RKO (cell line): ENCODE data around the gene CIROP.
"Not testable (repeated sequence)": the region's sequence is repeated elsewhere in the genome, so short reads cannot be mapped to it uniquely, and the experiment has no call there.

Experiments
- DNase-seq: peaks from one replicate; pipeline ENCODE4 v3.0.0-alpha.2; 2016; ENCODE audit warnings: low spot score

The CIROP gene

DNA sequence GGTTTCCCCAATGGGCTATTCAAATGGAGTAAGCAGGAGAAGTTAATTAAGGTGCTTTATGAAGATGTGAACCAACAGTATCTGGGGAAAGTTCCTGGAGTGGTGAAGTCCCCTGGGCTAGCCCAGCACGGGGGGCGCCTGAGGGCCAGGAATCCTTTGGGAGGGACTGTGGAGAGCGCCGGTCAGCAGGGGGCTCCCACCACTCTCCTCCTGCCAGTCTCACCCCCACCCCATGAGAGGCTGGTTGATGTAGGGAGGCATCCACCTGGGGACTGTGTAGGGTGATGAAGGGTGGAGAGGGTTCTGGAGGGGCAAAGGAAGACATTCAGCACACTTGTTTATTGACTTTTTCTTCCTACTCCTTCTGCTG, 9.9 kb upstream of the CIROP start:
- no peak for DNase-seq

DNA sequence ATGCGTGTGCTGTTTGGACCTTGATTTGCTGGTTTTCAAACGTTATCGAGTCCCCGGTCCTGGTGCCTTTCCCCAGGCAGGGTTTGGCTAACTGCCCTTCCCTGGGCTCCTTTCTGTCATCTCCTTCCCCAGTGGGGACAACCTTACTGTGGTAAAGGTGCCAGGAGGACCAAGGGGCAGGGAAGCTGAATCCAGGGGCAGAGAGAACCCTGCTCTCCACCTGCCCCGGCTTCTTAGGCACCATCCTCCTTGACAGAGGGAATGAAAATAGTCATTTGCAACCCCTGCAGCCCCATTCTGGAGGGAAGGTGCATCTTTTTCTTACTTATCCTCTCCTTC, 9.3 kb upstream of the CIROP start:
- DNase-seq, result no peak

DNA sequence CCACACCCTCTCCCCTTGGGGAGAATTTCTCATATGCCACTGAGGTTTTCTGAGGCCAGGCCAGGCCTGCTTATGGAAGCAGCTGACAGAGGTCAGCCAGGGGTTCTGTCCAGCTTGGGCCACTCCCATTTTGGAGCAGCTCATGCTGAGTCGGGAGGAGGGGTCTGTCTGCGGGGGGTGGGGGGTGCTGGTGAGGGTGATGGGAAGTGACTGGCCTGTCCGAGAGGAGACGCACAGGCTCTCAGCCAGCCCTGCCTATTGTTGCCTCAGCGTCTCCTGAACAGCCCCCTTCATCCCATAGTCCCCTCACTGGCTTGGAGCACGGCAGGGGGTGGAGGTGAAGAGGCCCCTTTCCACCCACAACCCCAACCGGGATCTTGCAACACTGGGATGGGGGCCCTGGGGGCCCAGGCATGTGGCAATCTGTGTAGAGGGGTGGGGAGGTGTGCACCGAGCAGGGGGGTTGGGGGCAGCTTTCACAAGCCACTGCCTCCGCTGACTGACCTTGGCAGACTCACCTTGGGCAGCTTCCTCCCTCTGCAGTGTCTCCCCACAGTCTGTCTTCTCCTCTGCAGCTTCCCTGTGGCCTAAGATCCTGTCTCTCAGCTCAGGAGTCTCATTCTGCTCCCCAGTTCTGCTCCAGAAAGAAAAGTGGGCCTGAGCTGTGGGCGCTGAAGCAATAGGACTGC, 8.8 kb upstream of the CIROP start:
- no peak for DNase-seq

DNA sequence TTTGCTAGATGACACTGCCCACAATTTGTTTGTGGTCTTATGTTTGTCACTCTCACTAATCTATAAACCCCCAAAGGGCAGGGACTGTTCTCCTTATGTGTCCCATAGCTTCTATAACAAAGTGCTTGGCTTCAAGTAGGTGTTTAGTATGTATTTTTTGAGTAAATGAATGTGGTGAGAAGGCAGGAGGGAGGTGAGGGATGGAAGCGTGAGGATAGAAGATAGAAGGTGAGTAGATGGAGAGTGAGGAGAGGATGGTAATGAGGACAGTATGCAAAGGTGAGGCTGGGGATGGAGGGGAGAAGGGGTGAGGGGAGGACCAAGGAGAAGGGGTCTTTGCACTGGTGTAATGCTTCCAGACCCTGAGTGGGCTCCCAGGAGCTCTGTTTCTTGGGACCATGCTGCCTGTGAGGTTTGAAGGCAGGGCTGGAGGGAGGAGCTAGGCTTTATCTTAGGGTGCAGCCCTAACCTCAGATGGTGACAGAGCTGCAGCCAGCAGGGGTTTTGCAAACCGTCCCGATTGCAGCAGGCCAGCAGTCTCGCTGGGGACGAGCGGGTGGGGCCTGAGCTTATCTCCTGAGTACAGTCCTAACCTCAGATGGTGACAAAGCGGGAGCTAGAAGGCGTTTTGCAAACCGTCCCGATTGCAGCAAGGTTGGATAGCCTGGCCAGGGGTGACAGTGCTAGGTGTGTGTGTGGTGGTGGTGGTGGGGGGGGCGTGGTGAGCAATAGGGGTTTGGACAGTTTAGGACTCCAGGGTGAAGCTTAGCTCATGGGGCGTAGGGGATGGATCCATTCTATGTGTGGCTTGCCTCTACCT, 7.8 kb upstream of the CIROP start:
- no peak for DNase-seq

DNA sequence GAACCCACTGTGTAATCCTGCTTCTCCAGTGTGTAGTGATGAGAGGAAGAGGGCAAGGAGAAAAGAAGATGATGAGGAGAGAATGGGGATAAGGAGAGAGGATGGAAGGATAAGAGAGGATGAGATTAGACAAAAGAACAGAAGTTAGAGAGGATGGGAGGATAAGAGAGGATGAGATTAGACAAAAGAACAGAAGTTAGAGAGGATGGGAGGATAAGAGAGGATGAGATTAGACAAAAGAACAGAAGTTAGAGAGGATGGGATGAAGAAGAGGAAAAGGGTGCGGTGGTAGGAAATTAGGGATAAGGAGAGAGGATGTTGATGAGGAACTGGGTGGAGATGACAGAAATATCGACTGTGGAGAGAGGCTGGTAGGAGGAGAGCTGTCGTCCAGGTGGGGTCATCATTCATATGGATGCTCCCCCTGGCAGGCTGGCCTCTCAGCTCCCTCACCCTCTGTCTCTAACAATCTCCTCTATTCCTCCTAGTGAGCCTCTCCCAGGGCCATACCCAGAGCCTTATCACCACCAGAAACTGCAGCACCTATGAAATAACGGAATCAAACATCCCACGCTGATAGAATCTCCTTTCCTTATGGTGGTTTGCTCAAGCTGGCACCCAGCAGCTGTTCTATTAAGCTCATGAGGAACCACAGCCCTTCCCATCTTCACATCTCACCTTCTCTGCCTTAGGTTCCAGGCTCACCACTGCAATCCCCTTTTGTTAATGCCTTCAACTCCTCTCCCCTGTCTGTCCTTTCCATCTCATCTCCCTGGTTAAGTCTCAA, 6.0 kb upstream of the CIROP start:
- DNase-seq, result no peak

DNA sequence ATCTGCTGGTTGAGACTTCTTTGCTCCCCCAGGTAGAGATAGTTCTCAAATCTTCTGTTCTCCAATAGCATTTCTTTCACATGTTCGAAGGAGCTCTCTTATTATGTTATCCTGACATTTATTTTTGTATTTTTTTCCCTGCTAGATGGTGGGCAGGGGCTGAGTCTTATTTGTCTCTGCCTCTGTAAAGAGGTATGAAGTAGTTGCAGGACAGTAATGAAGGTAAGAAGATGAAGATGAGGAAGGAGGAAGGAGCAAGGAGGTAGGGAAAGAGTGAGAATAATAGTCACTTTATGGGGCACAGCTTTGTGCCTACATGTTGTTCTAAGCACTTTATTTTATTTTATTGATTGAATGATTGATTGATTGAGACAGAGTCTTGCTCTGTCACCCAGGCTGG, 5.0 kb upstream of the CIROP start:
- DNase-seq, result no peak

DNA sequence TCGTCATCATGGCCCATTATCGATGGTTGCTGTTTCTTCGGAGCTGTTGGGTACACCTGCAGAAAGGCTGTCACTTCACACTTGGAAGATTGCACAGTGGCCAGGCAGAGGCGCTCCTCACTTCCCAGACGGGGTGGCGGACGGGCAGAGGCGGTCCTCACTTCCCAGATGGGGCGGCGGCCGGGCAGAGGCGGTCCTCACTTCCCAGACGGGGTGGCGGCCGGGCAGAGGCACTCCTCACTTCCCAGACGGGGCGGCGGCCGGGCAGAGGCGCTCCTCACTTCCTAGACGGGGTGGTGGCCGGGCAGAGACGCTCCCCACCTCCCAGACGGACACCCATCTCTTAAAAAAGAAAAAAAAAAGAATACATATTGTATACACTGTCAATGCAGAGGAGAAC, 3.4 kb upstream of the CIROP start:
- DNase-seq, result not testable (repeated sequence)

DNA sequence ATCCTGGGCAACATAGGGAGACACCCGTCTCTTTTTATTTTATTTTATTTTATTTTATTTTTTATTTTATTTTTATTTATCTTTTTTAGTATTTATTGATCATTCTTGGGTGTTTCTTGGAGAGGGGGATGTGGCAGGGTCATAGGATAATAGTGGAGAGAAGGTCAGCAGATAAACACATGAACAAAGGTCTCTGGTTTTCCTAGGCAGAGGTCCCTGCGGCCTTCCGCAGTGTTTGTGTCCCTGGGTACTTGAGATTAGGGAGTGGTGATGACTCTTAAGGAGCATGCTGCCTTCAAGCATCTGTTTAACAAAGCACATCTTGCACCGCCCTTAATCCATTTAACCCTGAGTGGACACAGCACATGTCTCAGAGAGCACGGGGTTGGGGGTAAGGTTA, 2.8 kb upstream of the CIROP start:
- not testable (repeated sequence) for DNase-seq

DNA sequence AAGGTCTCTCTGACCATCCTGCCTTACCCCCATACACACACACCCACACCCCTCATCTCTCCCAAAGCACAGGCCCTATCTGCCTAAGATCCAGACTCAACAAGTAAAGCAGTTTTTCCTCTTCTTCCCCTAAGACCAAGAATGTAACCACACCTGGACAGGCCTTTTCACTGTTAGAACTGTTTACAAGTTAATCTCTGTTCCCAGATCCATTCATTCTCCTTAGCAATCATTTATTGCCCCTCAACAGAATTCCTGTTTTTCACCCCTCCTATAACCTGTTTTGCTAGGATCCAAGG, 1.9 kb upstream of the CIROP start:
- DNase-seq, result no peak

DNA sequence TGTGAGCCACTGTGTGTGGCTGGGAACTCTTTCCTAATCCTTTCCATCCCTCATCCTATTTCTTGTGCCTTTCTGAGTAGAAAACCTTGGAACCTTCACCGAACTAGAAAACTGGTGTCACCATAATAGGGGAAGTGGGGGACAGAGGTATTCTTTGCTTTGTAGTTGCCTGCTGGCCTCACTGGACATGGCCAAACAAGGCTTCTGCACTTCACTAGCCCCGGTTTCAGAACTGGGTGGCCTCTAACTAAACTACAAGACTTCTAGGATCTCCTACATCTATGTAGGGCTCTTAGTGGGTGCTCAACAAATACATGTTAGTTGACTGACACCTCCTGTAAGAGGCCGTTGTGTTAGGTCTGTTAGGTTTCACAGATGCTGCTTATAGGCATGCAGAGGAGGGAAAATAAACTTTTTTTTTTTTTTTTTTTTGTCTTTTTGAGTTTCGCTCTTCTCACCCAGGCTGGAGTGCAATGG, 597 bp upstream of the CIROP start:
- DNase-seq, result no peak

DNA sequence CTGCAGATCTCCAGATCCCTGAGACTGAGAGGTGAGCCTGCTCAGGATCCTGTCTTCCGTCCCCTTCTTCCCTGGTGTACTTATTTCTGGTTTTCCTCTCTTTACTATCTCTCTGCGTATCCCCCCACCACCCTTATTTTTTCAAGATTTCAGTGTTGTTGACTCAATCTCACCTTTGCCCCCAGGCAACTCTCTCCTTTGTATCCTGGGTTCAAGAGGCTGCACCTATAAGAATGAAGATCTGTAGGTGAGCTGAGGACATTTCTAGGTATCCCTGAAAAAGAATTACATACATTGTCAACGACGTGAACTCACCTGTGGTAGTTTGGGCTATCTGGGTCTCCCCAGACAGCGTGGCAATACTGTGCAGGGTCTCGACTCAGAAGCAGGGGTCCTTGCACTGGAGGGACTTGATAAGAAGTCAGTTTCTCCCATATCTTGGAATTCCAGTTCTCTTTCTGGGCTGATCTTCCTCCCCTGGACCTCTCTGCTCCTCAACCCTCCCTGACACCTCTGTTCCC, 659 bp downstream of the CIROP start:
- no peak for DNase-seq

DNA sequence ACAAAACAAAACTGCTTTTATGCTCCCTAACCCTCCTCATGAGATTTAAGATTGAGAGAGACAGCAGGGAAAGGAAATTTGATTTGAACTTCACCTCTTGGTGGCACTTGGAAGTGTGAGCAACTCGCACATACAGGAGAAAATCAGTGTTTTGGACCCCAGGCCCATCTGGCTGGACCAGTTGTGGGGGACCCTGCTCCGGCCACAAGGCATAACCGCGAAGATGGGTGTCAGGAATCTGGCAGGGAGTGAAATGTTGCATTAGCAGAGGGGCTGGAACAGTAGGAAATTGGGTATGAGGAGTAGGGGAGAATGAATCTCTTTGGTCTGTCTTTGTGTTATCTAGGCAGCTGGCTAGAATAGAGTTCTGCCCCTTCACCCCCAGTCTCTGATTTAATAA, 1.2 kb downstream of the CIROP start:
- no peak for DNase-seq

DNA sequence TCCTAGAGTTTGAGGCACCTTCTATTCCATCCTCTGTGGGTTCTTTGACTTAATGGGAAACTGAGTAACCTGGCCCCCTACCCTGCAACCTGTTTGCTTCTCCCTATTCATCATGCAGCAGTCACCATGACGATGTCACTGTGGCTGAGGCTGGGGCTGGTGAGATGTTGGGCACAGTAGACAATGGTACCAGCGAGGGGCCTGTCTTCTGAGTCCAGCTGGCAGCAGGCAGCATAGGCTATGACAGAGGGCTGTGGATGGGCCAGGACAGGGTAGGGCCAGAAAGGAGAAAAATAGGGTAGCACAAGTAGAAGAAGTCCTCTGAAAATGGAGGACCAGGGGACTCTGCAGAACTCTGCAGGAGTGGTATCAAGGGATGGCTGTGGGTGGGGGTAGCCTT, 2.0 kb downstream of the CIROP start:
- no peak for DNase-seq

DNA sequence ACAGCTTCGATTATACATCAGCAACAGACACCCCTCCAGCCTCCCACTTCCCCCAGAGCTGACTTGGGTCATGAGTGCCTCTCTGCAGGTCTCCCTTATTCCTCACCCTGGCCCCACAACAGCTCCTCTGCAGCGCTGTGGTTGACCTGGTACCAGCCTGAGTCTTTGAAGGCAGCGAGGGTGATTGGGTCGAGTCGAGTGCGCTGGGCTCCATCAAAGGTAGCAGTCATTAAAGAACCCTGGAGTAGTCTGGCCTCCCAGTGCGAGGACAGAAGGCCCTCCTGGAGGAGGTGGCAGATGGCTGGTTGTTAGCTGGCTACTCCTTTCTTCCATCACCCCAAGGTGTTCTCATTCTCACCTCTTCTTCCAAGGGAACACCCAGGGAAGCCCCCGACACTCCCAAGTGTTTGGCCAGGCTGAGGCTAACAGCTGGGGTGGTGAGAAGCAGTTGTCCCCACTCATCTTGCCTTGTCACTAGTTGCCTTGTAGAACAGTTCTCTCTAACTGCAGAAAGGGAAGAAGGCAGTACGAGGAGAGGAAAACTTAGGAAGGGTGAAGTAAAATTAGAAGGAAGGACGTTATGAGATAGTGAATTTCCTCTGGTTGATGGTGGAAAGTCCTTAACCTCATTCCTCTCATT, 2.7 kb downstream of the CIROP start:
- no peak for DNase-seq

DNA sequence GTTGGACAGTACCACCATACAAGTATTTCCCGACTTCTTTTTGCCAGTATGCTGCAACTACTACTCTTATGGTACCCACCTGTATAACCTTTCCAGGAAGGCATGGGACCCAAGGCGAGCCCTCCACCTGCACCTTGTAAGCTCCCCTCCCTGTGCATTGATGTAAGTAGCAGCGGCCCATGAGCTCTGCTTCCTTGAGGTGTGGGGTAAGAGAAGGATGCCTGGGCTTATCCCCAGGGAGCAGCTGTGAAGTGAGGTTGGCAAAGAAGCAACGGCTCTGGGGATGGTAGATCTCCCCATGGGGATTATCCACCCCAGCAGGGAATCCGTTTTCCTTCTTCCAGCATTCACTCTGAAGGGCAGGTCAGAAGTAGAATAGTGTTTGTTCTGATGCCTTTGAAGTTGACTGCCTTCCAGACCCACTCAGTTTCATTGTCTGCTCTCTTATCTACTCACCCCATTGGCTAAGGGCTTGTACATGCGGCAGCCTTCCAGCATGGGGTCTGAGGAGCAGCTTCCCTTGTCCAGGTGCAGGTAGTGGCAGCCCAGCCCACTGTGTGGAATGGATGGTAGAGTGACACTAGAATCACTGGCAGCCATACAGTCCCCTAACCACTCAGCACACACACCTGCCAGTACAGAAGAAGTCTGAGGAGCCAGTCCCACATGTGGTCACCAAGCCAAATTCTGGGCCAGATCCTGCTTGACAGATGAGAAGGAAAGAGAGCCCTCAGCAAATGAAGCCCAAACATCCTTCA, 3.4 kb downstream of the CIROP start:
- no peak for DNase-seq

DNA sequence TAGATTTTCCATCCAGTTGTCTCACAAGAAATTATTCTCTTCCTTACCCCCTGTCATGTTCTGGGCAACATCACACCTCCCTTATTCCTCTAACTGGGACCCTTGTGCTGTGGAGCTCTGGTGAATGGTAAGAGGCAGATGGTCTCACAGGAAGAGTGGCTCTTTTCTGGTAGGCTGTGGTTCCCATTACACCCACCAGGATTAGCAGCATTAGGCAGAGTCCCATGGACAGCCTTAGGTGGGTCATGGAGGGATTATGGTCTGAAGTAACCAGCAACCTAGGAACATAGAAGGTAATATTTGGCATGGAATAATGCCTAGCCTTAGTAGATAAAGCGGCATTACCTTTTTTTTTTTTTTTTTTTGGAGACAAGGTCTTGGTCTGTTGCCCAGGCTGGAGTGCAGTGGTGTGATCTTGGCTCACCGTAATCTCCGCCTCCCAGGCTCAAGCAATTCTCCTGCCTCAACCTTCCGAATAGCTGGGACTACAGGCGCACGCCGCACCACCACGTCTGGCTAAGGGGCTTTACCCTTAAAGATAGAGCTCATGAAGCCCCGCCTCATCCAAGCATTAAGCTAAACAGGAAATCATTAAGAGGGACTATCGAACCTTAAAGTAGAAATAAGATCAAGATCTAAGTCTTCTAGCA, 5.5 kb downstream of the CIROP start:
- DNase-seq, result no peak

DNA sequence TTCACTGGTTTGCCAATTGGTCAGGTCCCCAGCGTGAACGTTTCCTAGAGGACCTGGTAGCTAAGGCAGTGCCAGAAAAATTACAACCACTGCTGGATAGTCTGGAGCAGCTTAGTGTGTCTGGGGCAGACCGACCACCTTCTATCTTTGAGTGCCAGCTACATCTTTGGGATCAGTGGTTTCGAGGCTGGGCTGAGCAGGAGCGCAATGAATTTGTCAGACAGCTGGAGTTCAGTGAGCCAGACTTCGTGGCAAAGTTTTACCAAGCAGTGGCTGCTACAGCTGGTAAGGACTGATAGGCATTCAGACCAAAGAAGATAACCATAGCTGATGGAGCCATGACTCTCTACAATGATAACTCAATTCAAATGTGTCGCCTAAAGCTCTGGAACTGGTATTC, 7.0 kb downstream of the CIROP start:
- DNase-seq, result no peak

DNA sequence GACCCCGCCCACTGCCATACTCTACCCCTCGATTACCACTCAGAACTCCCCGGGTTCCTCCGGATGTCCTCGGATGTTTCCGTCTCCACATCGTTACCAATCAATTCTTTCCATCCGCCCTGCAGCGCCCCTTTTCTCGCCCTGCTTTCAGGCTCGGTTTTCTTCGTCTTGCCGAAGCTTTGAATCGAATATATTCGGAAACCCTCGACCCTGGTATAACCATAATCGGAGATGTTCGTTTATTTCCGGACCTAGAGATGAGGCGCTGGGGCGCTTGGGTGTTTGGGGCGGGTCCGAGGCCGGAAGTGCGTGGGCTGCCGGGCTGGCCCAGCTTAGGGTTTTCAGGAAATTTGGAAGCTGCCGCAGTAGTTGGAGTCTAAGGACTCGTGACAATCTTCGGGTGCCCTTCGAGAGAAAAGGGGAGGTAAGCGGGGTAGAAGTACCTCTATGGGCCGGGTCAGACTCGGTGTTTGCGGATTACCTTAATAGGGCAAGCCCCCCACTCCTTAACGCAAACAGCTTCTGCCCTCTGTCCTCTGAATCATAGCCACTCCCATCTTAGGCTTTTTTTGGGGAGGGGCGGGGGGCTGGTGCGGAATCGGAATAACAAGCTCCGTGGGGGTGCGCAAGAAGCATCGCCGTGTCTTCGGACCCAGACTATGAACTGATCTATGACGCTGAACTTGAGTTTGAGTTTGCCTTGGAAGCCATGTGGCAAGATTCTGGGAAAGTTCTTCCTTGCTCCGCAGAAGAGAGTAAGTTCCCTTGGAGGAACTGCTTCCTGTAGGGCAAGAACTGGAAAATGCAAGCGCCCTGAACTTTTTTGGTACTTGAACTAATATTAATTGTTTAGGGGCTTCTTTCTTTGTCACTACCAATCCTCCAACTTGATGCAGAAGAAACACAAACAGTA, 9.3 kb downstream of the CIROP start, which contains the start of gene C14orf119:
Gene C14orf119, plus strand, starts transcription at position 310 of the 913 bp plus-strand sequence. CDS start 2,154 bp downstream, outside the sequence.
- DNase-seq, result peak; percentile 99

DNA sequence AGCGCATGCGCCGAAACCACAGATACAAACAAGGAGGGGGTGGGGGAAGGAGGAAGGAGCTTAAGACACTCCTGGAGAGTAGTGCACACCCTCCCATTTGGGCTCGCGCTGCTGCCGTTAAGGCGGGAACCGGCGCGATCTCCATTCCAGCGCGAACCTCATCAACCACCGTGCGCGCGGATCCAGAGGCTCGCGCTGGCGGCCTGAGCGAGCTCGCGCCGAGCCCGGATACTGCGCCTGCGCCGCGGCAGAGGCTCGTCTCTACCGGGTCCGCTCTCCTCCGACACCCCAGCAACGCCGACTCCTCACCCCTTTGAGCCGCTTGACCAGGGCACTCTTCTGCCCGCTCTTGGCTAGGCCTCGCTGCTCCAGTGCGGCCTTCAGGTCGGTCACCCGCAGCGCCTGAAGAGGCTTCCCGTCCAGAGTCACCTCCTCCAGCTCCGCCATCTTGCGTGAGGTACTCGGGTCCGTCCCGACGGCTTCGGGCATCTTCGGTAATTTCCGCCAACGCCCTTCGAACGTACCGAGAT, 10.1 kb downstream of the CIROP start, which contains the start of gene ACIN1:
Gene ACIN1, minus strand, starts transcription at position 471 of the 530 bp plus-strand sequence. Its CDS starts 24 bp downstream, at position 447.
- peak; percentile 88 for DNase-seq
